ENCODE measurements around the gene PFDN1.

- TF ChIP-seq POLR2A (conservative IDR thresholded peaks at IDR 0.05) (no peak), ZNF239 (CRISPR knock-in tag; IDR thresholded peaks at IDR 0.05) (no peak), GABPA (tag; conservative IDR thresholded peaks at IDR 0.05; ENCODE audit: low read depth) (no peak), CBFA2T3 (IDR thresholded peaks at IDR 0.05) (0 out of 2 replicates have a peak, but pooled peaks have one; percentile 8), TAF1 (IDR thresholded peaks at IDR 0.05; ENCODE audit: control insufficient read depth, extremely low read depth, insufficient read depth, low read length, severe bottlenecking) (no peak), SIRT6 (IDR thresholded peaks at IDR 0.05; ENCODE audit: low read depth, low read length) (no peak), CTCF (IDR thresholded peaks at IDR 0.05 in 2 of 3, conservative IDR thresholded peaks at IDR 0.05 in 1 of 3; ENCODE audit: insufficient read depth in 2 of 3, low read depth in 1 of 3, low read length in 3 of 3) (no peak), FOXJ3 (CRISPR knock-in tag; IDR thresholded peaks at IDR 0.05) (no peak), ZNF589 (CRISPR knock-in tag; IDR thresholded peaks at IDR 0.05; ENCODE audit: low read depth) (no peak)
- TF ChIP-seq, protein P1, sequence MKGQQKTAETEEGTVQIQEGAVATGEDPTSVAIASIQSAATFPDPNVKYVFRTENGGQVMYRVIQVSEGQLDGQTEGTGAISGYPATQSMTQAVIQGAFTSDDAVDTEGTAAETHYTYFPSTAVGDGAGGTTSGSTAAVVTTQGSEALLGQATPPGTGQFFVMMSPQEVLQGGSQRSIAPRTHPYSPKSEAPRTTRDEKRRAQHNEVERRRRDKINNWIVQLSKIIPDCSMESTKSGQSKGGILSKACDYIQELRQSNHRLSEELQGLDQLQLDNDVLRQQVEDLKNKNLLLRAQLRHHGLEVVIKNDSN (CRISPR knock-in tag; IDR thresholded peaks at IDR 0.05): no peak
Observed at GRCh38 chr5:140221697-140222223, 81.1 kb downstream of the PFDN1 start.

Measured in K562 (cell line).